SU-DHL-6 (cell line): ENCODE results near the gene SOCS1.

Source experiments
- CTCF ChIP-seq: fragments of 200-600 bp; sonication (generic); IDR thresholded peaks from one replicate; pipeline ENCODE4 v1.5.1; 2017; ENCODE audit warnings: antibody characterized with exemption, mild to moderate bottlenecking, low read length, moderate library complexity; ENCODE audit not compliant: insufficient read depth, poor library complexity, severe bottlenecking
- EZH2phosphoT487 ChIP-seq: fragments of 200-600 bp; sonication (generic), shearing (Covaris generic); conservative IDR thresholded peaks from 2 replicates; pipeline ENCODE4 v1.6.1; 2018; ENCODE audit warnings: mild to moderate bottlenecking, antibody characterized with exemption, low read length, moderate library complexity, mixed read lengths

GRCh38 chr16:11250091-11250785 is 5.8 kb downstream of the SOCS1 start:
- TF ChIP-seq CTCF (no peak), EZH2phosphoT487 (no peak)
